Stomach (tissue), 9 donors: ENCODE data around the gene ZNF423. TPM values are rescaled to one million over a fixed set of nuclear protein-coding genes. Genes with fewer than 3 reads are reported as not detected.

Experiments
- DNase-seq, 2 donors: peaks; one replicate each; pipeline versions ENCODE4 v3.0.0 to v3.0.0-alpha.2; 2013 to 2019
- H3K27ac ChIP-seq, 5 donors: fragments of 200-600 bp in 4 of 5; sonication (generic) in 4 of 5; one replicate each; pipeline ENCODE4 v1.5.1; 2013 to 2019; ENCODE audit warnings: mild to moderate bottlenecking in 1 of 5, moderate library complexity in 1 of 5
- H3K27me3 ChIP-seq, 3 donors: fragments of 200-600 bp; sonication (generic); one replicate each; pipeline ENCODE4 v1.5.1; 2017 to 2019; ENCODE audit warnings: mixed run types in 1 of 3
- H3K36me3 ChIP-seq, 4 donors: fragments of 200-600 bp; sonication (generic); 1 replicate in 3 of 4; 2 replicates in 1 of 4; pipeline ENCODE4 v1.5.1; 2016 to 2019
- H3K4me1 ChIP-seq, 4 donors: fragments of 200-600 bp; sonication (generic); one replicate each; pipeline ENCODE4 v1.5.1; 2016 to 2019
- H3K4me3 ChIP-seq, 4 donors: fragments of 200-600 bp; sonication (generic) in 3 of 4; one replicate each; pipeline ENCODE4 v1.5.1; 2016 to 2019; ENCODE audit warnings: mild to moderate bottlenecking in 1 of 4
- H3K9me3 ChIP-seq, 4 donors: fragments of 200-600 bp; sonication (generic); one replicate each; pipeline ENCODE4 v1.5.1; 2016 to 2019
- CTCF ChIP-seq, 7 experiments: fragments of 450-650 bp in 4 of 7; fragments of 200-600 bp in 3 of 7; sonication (generic) in 3 of 7; IDR thresholded peaks; one replicate each; pipeline ENCODE4 v1.5.1; 2016 to 2019; ENCODE audit warnings: antibody characterized with exemption in 7 of 7, control low read depth in 2 of 7, mild to moderate bottlenecking in 1 of 7
- EP300 ChIP-seq: sonication (generic); formaldehyde crosslinking; IDR thresholded peaks from one replicate; pipeline ENCODE4 v1.6.1; 2017; ENCODE audit warnings: antibody characterized with exemption
- POLR2A ChIP-seq, 4 donors: fragments of 450-650 bp; IDR thresholded peaks; one replicate each; pipeline ENCODE4 v1.6.1; 2016; ENCODE audit warnings: antibody characterized with exemption in 4 of 4, control low read depth in 2 of 4, mild to moderate bottlenecking in 1 of 4, moderate library complexity in 1 of 4
- POLR2AphosphoS5 ChIP-seq, 3 donors: sonication (generic); formaldehyde crosslinking; IDR thresholded peaks; one replicate each; pipeline ENCODE4 v1.6.1; 2016; ENCODE audit warnings: antibody characterized with exemption in 3 of 3
- WGBS, 5 donors: extraction: QIAGEN DNeasy Blood & Tissue Kit in 3 of 5; methylation state at CpG; one replicate each; pipeline versions ENCODE4 v1.1.5 to v1.1.7; 2013 to 2018; 5-methylcytosine and 5-hydroxymethylcytosine counted together
- intact Hi-C: fragments of 100-400 bp; cut with DNase I; formaldehyde crosslinking; loops from one replicate; pipeline ENCODE4 v1.15.1; 2023; ENCODE audit warnings: low total_unique reads
- polyA plus RNA-seq, 3 donors: library from polyadenylated mRNA; stranded (reverse); fragments of 200-250 nt; gene quantifications; one replicate each; pipeline ENCODE4 v1.2.3, GENCODE V29; 2013
- total RNA-seq, 5 donors: library from RNA; depleted of rRNA; stranded (reverse); fragments of >200 nt; gene quantifications; one replicate each; pipeline versions ENCODE4 v1.1.0 to v1.2.3, GENCODE V29; 2014 to 2016
- donor health status: healthy with polysubstance abuse.
- donor health status: Bipolar disorder and iron deficiency.
- donor health status: healthy.

ZNF423 gene
- total and polyA plus RNA-seq, 8 donors, result 0.29 to 3.5 (median 1.0) TPM

GRCh38 chr16:49727611-49728010, 128.3 kb downstream of the ZNF423 start:
- Histone ChIP-seq H3K27ac (no peak overlapping the region), H3K27me3 (no peaks in the 10 kb centered on the region), H3K9me3 (peaks cover 0 to 16% (median 8%) of the 10 kb centered on the region in 4 donors), H3K36me3 (peaks cover 0 to 10% (median 5%) of the 10 kb centered on the region in 4 donors), H3K4me3 (no peak overlapping the region), H3K4me1 (no peaks in the 10 kb centered on the region)
- 85 to 92% (median 88%) methylated on average over 6 to 11 of the region's 11 CpGs for WGBS, 5 donors
- TF ChIP-seq CTCF (IDR thresholded peaks at IDR 0.05), result no peak
- no peak for TF ChIP-seq POLR2AphosphoS5 (IDR thresholded peaks at IDR 0.05)
- TF ChIP-seq EP300, result no peak
- no peak for TF ChIP-seq POLR2A (IDR thresholded peaks at IDR 0.05)
- no peak for DNase-seq
- intact Hi-C loops, result no loop called here

DNA sequence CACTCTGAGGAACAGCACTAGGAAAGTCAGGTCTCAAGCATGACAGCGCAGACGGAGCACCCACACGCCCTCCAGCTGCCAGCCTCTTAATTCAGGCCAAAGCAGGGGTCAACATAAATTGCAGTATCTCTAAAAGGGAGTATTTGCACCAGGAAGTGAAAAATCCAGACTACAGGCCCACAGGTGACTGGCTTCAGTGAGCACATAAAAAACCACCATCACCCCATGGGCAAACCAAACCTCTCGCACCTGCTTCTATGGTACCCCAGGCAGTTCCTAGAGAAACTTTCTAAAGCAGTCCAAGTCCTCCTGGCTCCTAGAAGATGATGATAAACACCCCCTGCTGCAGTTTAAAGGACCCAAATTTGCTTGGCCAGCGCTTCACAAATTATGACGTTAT, 129.8 kb downstream of the ZNF423 start:
- WGBS, 5 donors, result 84 to 91% (median 88%) methylated on average over 5 to 6 of the region's 6 CpGs
- Histone ChIP-seq H3K4me3 (no peak overlapping the region), H3K9me3 (peaks cover 0 to 16% (median 8%) of the 10 kb centered on the region in 4 donors), H3K36me3 (peaks cover 0 to 10% (median 5%) of the 10 kb centered on the region in 4 donors), H3K27me3 (no peaks in the 10 kb centered on the region), H3K27ac (no peak overlapping the region), H3K4me1 (no peaks in the 10 kb centered on the region)
- intact Hi-C loops, result no loop called here
- no peak for DNase-seq
- TF ChIP-seq POLR2A (IDR thresholded peaks at IDR 0.05), result no peak
- no peak for TF ChIP-seq EP300
- no peak for TF ChIP-seq CTCF (IDR thresholded peaks at IDR 0.05)
- TF ChIP-seq POLR2AphosphoS5 (IDR thresholded peaks at IDR 0.05), result no peak

DNA sequence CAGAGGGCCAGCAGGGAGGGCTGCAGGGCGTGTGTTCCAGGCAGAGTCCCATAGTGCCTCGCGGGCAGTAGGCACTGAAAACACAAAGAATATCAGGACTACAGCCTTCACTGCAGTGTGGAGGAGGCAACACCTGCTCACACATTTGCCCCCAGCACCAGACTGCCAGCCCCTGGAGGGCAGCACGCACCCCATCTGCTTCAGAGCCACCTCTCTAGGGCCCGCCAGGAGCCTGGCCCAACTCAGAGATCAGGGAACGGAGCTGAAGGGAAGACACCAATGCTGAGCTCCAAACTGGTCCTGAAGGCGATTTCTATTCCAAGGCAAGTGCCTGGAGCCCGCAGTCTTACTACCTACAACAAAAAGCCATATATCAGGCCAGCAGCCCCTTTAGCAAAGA, 130.3 kb downstream of the ZNF423 start:
- WGBS, 5 donors, result 88 to 94% (median 92%) methylated on average over 8 of the region's 8 CpGs
- Histone ChIP-seq H3K4me3 (no peak overlapping the region), H3K27me3 (no peaks in the 10 kb centered on the region)

GRCh38 chr16:49724774-49725173, 131.1 kb downstream of the ZNF423 start:
- H3K27me3 ChIP-seq, result no peaks in the 10 kb centered on the region
- H3K4me3 ChIP-seq, result no peak overlapping the region
- peaks cover 0 to 5% (median 1%) of the 10 kb centered on the region in 4 donors for H3K36me3 ChIP-seq
- TF ChIP-seq POLR2A (IDR thresholded peaks at IDR 0.05), result no peak
- TF ChIP-seq EP300, result no peak
- TF ChIP-seq POLR2AphosphoS5 (IDR thresholded peaks at IDR 0.05), result no peak
- H3K27ac ChIP-seq, result no peak overlapping the region
- intact Hi-C loops, result no loop called here
- H3K4me1 ChIP-seq, result no peaks in the 10 kb centered on the region
- peaks cover 0 to 10% (median 2%) of the 10 kb centered on the region in 4 donors for H3K9me3 ChIP-seq
- WGBS, 5 donors, result 70 to 88% (median 79%) methylated on average over 5 of the region's 5 CpGs
- no peak for DNase-seq

More for the DNA sequence above, 130.3 kb downstream of the ZNF423 start:
- H3K27ac ChIP-seq, result no peak overlapping the region
- H3K36me3 ChIP-seq, result peaks cover 0 to 10% (median 5%) of the 10 kb centered on the region in 4 donors
- H3K9me3 ChIP-seq, result peaks cover 0 to 16% (median 8%) of the 10 kb centered on the region in 4 donors
- no peak for DNase-seq
- intact Hi-C loops, result no loop called here
- no peaks in the 10 kb centered on the region for H3K4me1 ChIP-seq
- no peak for TF ChIP-seq CTCF (IDR thresholded peaks at IDR 0.05)
- no peak for TF ChIP-seq POLR2AphosphoS5 (IDR thresholded peaks at IDR 0.05)
- no peak for TF ChIP-seq EP300
- TF ChIP-seq POLR2A (IDR thresholded peaks at IDR 0.05), result no peak

DNA sequence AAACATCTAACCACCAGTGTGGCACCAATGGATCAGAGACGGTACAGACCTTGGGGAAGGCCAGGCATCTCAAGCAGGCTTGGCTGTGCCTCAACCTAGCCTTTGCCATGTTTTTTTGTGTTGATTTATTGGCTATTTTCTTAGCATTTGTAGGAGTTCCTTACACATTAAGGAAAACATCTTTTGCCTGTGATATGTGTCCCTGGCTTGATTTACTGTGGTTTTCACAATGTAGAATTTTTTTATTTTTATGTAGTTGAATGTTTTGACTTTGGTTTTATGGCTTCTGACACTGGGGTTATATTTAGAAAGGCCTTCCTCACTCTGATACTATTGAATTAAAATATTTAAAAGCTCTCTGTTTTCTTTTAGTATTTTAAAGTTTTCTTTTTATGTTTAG, 132.6 kb downstream of the ZNF423 start:
- Histone ChIP-seq H3K27ac (no peak overlapping the region), H3K27me3 (no peaks in the 10 kb centered on the region), H3K4me3 (no peak overlapping the region), H3K9me3 (no peaks in the 10 kb centered on the region), H3K4me1 (no peaks in the 10 kb centered on the region), H3K36me3 (no peaks in the 10 kb centered on the region)
- 60 to 100% (median 84%) methylated on average over 1 of the region's 1 CpG for WGBS, 5 donors
- TF ChIP-seq POLR2AphosphoS5 (IDR thresholded peaks at IDR 0.05) (no peak), CTCF (IDR thresholded peaks at IDR 0.05) (no peak), POLR2A (IDR thresholded peaks at IDR 0.05) (no peak), EP300 (no peak)
- intact Hi-C loops, result no loop called here
- DNase-seq, result no peak
